ENCODE data around the gene EIF4G1.

The EIF4G1 gene

GRCh38 chr3:184332370-184333090 is 18.1 kb downstream of the EIF4G1 start:
- no peak overlapping the region for H2AFZ ChIP-seq (ENCODE audit: low read depth, low read length)
- H3K9ac ChIP-seq (ENCODE audit: low read depth, low read length) = no peak overlapping the region
- H3K79me2 ChIP-seq (ENCODE audit: insufficient read depth, low read length) = peaks cover 19% of the 10 kb centered on the region
- H3K36me3 ChIP-seq (ENCODE audit: insufficient read depth, low read length) = peaks cover 77% of the 10 kb centered on the region
- DNase-seq (no peak), ATAC-seq (ENCODE audit: insufficient read depth, low read depth) (no peak)
- peaks cover 16% of the 10 kb centered on the region for H3K4me1 ChIP-seq (ENCODE audit: insufficient read depth, low read length)
- no peak overlapping the region for H3K4me2 ChIP-seq (ENCODE audit: insufficient read depth, low read length)
- H3K4me3 ChIP-seq (ENCODE audit: low read depth in 1 of 2, low read length in 2 of 2) = no peak overlapping the region
- no peaks in the 10 kb centered on the region for H3K27me3 ChIP-seq (ENCODE audit: insufficient read depth, low read length, poor library complexity)
- no peaks in the 10 kb centered on the region for H3K9me3 ChIP-seq (ENCODE audit: insufficient read depth, low read length, severe bottlenecking)
- no peak overlapping the region for H3K27ac ChIP-seq (ENCODE audit: low read length)
- H4K20me1 ChIP-seq (ENCODE audit: insufficient read depth, low read length) = peaks cover 69% of the 10 kb centered on the region
- TF ChIP-seq CTCF (IDR thresholded peaks at IDR 0.05; ENCODE audit: borderline replicate concordance, extremely low read depth, low read length, poor library complexity, severe bottlenecking) (no peak), EZH2 (IDR thresholded peaks at IDR 0.05; ENCODE audit: borderline replicate concordance, low read depth, low read length, severe bottlenecking) (no peak)

- H3K9ac ChIP-seq (ENCODE audit: low read depth, low read length) = no peak overlapping the region
- peaks cover 70% of the 10 kb centered on the region for H3K36me3 ChIP-seq (ENCODE audit: insufficient read depth, low read length)
- ATAC-seq (ENCODE audit: insufficient read depth, low read depth) = no peak
- H3K4me3 ChIP-seq (ENCODE audit: low read depth in 1 of 2, low read length in 2 of 2) = no peak overlapping the region
- no peak overlapping the region for H3K27ac ChIP-seq (ENCODE audit: low read length)
- no peaks in the 10 kb centered on the region for H3K9me3 ChIP-seq (ENCODE audit: insufficient read depth, low read length, severe bottlenecking)
- H3K4me1 ChIP-seq (ENCODE audit: insufficient read depth, low read length) = peaks cover 16% of the 10 kb centered on the region
- TF ChIP-seq CTCF (IDR thresholded peaks at IDR 0.05; ENCODE audit: borderline replicate concordance, extremely low read depth, low read length, poor library complexity, severe bottlenecking) (no peak), EZH2 (IDR thresholded peaks at IDR 0.05; ENCODE audit: borderline replicate concordance, low read depth, low read length, severe bottlenecking) (no peak)
- no peak overlapping the region for H2AFZ ChIP-seq (ENCODE audit: low read depth, low read length)
- peaks cover 65% of the 10 kb centered on the region for H4K20me1 ChIP-seq (ENCODE audit: insufficient read depth, low read length)
- H3K27me3 ChIP-seq (ENCODE audit: insufficient read depth, low read length, poor library complexity) = no peaks in the 10 kb centered on the region
- no peak for DNase-seq
- H3K4me2 ChIP-seq (ENCODE audit: insufficient read depth, low read length) = no peak overlapping the region
- peaks cover 16% of the 10 kb centered on the region for H3K79me2 ChIP-seq (ENCODE audit: insufficient read depth, low read length)
Observed at GRCh38 chr3:184333190-184333589, 18.8 kb downstream of the EIF4G1 start.

GRCh38 chr3:184333700-184334099 is 19.3 kb downstream of the EIF4G1 start:
- no peak for ATAC-seq (ENCODE audit: insufficient read depth, low read depth)

More at GRCh38 chr3:184333700-184334099, 19.3 kb downstream of the EIF4G1 start:
- Histone ChIP-seq H3K79me2 (ENCODE audit: insufficient read depth, low read length) (peaks cover 16% of the 10 kb centered on the region), H4K20me1 (ENCODE audit: insufficient read depth, low read length) (peaks cover 60% of the 10 kb centered on the region), H3K27me3 (ENCODE audit: insufficient read depth, low read length, poor library complexity) (no peaks in the 10 kb centered on the region), H3K4me1 (ENCODE audit: insufficient read depth, low read length) (peaks cover 16% of the 10 kb centered on the region), H3K36me3 (ENCODE audit: insufficient read depth, low read length) (peaks cover 65% of the 10 kb centered on the region), H3K4me2 (ENCODE audit: insufficient read depth, low read length) (no peak overlapping the region), H3K9me3 (ENCODE audit: insufficient read depth, low read length, severe bottlenecking) (no peaks in the 10 kb centered on the region), H3K4me3 (ENCODE audit: low read depth in 1 of 2, low read length in 2 of 2) (no peak overlapping the region), H3K27ac (ENCODE audit: low read length) (no peak overlapping the region), H3K9ac (ENCODE audit: low read depth, low read length) (no peak overlapping the region), H2AFZ (ENCODE audit: low read depth, low read length) (no peak overlapping the region)
- no peak for TF ChIP-seq EZH2 (IDR thresholded peaks at IDR 0.05; ENCODE audit: borderline replicate concordance, low read depth, low read length, severe bottlenecking)
- TF ChIP-seq CTCF (IDR thresholded peaks at IDR 0.05; ENCODE audit: borderline replicate concordance, extremely low read depth, low read length, poor library complexity, severe bottlenecking) = no peak
- DNase-seq = no peak

Measured in DND-41 (cell line).